CD4-positive, alpha-beta T cell treated with Interferon alpha-2 for 1 hour (primary cell): ENCODE results near the gene JAZF1.
"Not testable (repeated sequence)": the region's sequence is repeated elsewhere in the genome, so short reads cannot be mapped to it uniquely, and the experiment has no call there.

ENCODE experiments used
- DNase-seq, 2 donors: peaks; one replicate each; pipeline ENCODE4 v3.0.0-alpha.2; 2020 to 2022

JAZF1 gene

DNA sequence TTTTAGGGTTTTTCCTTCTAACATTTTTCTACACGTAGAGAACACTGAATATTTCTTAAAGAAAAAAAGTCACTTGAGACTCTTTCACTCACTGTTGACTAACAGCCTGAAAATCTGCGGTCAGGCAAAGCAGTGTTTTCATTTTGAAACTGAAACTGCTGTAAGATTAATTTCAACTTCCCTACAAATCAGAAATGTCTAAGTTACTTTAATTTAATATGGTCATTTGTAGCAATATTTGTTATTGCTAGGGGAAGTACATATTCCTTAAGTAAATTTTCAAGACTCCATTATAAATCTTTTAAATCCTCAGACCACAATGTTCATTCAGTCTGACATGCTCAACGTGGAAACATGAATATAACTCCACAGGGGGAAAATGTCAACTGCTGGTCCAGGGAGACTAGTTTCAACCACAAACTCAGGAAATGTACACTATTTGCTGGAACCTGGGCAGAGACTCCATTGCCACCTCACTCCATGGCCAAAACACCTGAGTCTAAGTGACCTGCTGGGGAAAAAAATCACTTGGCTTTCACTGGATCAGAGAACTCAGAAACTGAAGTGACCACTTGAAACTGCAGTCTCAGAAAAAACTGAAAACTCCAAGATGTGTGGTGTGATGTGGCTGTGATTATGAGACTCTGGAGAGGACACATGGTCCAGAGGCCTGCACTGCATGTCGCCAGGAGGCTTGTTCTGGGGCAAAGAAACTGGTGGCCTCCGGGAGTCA, 279.4 kb downstream of the JAZF1 start:
- DNase-seq = peak; percentile 24 to 56

- DNase-seq = no peak
Observed at GRCh38 chr7:27900006-27900405, 280.6 kb downstream of the JAZF1 start.

DNA sequence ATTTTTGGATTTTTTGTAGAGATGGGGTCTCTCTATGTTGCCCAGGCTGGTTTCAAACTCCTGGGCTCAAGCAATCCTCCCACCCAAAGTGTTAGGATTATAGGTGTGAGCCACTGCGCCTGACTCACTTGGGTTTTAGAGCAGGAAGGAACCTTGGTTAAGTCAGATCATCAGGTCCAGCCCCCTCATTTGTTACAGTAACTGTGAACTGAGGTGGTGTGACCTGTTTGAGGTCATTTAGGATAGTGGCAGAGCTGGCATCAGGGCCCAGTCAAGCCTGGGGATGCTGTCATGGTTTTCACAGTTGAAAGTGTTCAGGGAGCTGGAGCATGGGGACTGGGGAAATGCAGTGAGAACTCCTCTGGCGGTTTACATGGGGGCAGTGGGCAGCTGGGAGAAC, 281.0 kb downstream of the JAZF1 start:
- DNase-seq = peak in 1 of 2 donors; percentile 28

DNA sequence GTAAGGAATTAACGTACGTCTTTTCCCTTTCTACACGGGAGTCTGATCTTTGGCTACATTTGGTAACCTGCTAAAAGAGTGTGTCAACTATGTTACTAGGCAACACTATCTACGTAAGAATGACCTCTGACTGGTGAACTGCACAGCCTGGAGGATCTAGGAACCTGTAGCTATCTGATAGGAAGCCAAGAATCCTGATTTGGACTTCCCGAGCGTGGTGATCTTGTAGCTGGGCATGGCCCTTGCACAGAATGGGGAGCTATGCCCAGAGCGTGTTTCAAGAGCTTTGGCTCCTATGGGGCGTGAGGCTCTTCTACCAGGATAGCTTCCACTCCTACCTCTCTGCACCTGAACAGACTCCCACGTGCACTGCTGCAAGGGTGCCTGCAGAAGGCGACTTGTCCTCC, 283.2 kb downstream of the JAZF1 start:
- no peak for DNase-seq

GRCh38 chr7:27897001-27897400, 283.6 kb downstream of the JAZF1 start:
- DNase-seq = no peak

DNA sequence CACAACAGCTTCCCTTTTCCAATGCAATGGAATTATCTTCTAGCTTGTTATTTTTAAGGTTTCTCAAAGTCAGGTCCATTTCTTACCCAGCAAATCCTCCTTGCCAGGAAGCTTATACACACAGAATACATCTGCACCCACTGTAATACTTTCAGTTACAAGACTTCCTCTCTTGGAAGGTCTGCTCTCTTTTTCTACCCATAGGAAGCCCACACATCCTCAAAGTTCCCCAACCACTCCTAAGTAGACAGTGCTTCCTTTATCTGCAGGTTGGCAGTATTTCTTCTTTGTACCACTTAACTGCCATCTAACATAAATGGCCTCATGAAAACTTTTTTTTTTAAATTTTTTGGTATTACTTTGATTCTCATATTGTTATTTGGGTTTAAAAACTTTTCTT, 285.0 kb downstream of the JAZF1 start:
- DNase-seq = no peak

GRCh38 chr7:27890205-27890849, 290.3 kb downstream of the JAZF1 start:
- no peak for DNase-seq

- no peak for DNase-seq
Observed at GRCh38 chr7:27889800-27890199, 290.8 kb downstream of the JAZF1 start.

GRCh38 chr7:27888736-27889135, 291.9 kb downstream of the JAZF1 start:
- no peak for DNase-seq

GRCh38 chr7:27886710-27887109, 293.9 kb downstream of the JAZF1 start:
- DNase-seq = not testable (repeated sequence)

- DNase-seq = no peak
Observed at GRCh38 chr7:27885652-27886051, 294.9 kb downstream of the JAZF1 start.

- DNase-seq = no peak
Observed at GRCh38 chr7:27883696-27884095, 296.9 kb downstream of the JAZF1 start.

DNA sequence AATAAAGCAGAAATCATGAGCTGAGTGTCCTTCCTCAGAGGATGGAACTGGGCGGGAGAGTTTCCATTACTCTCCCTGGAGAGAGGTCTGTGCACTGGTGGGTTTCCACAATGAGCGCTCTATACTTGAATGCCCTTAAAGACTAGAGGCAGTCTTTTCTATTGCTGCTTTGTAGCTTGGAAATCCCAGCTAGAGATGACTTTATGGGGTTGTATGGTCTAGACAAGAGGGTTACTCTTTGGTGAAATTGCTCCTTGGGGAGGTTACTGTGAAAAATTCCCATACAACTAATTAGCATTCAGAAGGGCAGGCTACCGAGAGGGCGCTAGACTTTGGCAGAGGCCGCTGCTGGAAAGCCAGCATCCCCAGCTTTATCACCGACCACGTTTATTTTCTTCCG, 303.8 kb downstream of the JAZF1 start:
- no peak for DNase-seq

- DNase-seq = no peak
Observed at GRCh38 chr7:27875832-27876231, 304.8 kb downstream of the JAZF1 start.

GRCh38 chr7:27875061-27875460, 305.5 kb downstream of the JAZF1 start:
- no peak for DNase-seq

- DNase-seq = no peak
Observed at GRCh38 chr7:27873981-27874957, 306.3 kb downstream of the JAZF1 start.

GRCh38 chr7:27872356-27873275, 308.0 kb downstream of the JAZF1 start:
- no peak for DNase-seq

GRCh38 chr7:27871866-27872265, 308.7 kb downstream of the JAZF1 start:
- no peak for DNase-seq

GRCh38 chr7:27871086-27871485, 309.5 kb downstream of the JAZF1 start:
- no peak for DNase-seq

- no peak for DNase-seq
Observed at GRCh38 chr7:27870595-27870994, 310.0 kb downstream of the JAZF1 start.

- DNase-seq = no peak
Observed at GRCh38 chr7:27869056-27869455, 311.5 kb downstream of the JAZF1 start.

DNA sequence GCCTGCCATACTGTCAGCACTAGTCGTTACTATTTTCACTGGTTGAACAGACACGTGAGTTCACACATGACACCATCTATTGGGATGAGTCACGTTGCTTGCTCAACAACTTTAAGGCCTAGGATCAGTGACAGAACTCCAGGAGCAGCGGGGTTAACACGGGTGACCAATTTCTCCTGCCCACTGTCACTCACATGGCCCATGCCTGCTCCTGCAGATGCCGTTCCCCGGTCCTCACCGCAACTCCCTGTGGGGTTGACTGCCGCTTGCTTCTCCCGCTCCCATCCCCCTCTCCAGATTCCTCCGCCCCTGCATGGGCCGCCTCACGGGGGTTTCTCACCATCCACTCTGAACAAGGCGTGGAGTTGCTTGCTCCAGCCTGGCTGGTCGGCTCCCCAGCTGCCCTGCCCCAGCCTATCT, 312.5 kb downstream of the JAZF1 start:
- no peak for DNase-seq
